GM06990 (cell line): ENCODE results near the gene MAP3K7CL.

Experiments
- DNase-seq: peaks from one replicate; pipeline ENCODE4 v3.0.0-alpha.2; 2011; ENCODE audit not compliant: insufficient read length; ENCODE audit errors: extremely low read depth
- H3K27me3 ChIP-seq: replicated peaks from 2 replicates; pipeline ENCODE4 v1.6.0; 2011; ENCODE audit warnings: low read length; ENCODE audit not compliant: control insufficient read depth, insufficient read depth
- H3K36me3 ChIP-seq: 2 replicates; pipeline ENCODE4 v1.5.1; 2011; ENCODE audit warnings: low read length; ENCODE audit not compliant: control insufficient read depth, insufficient read depth
- H3K4me3 ChIP-seq: replicated peaks from 2 replicates; pipeline ENCODE4 v1.5.1; 2011; ENCODE audit warnings: low read depth, mild to moderate bottlenecking, control low read depth, low read length
- CTCF ChIP-seq: IDR thresholded peaks from 2 replicates; pipeline ENCODE4 v1.5.1; 2011; ENCODE audit warnings: low read length, control low read depth, mild to moderate bottlenecking, inconsistent platforms; ENCODE audit not compliant: insufficient read depth, poor library complexity, severe bottlenecking

Gene MAP3K7CL

GRCh38 chr21:29213513-29214385, 83.3 kb downstream of the MAP3K7CL start:
- TF ChIP-seq CTCF, result no peak
- no peak overlapping the region for H3K4me3 ChIP-seq
- H3K27me3 ChIP-seq, result no peaks in the 10 kb centered on the region
- DNase-seq, result no peak
- no peaks in the 10 kb centered on the region for H3K36me3 ChIP-seq

GRCh38 chr21:29215709-29216108, 85.3 kb downstream of the MAP3K7CL start:
- DNase-seq, result no peak
- TF ChIP-seq CTCF, result no peak
- no peaks in the 10 kb centered on the region for H3K27me3 ChIP-seq
- H3K4me3 ChIP-seq, result no peak overlapping the region
- H3K36me3 ChIP-seq, result no peaks in the 10 kb centered on the region

GRCh38 chr21:29217818-29218291, 87.4 kb downstream of the MAP3K7CL start:
- H3K4me3 ChIP-seq, result no peak overlapping the region
- TF ChIP-seq CTCF, result no peak
- no peak for DNase-seq
- no peaks in the 10 kb centered on the region for H3K36me3 ChIP-seq
- no peaks in the 10 kb centered on the region for H3K27me3 ChIP-seq

GRCh38 chr21:29218749-29219148, 88.3 kb downstream of the MAP3K7CL start:
- no peaks in the 10 kb centered on the region for H3K27me3 ChIP-seq
- no peak for DNase-seq
- H3K4me3 ChIP-seq, result no peak overlapping the region
- no peaks in the 10 kb centered on the region for H3K36me3 ChIP-seq
- TF ChIP-seq CTCF, result no peak

- Histone ChIP-seq H3K27me3 (no peaks in the 10 kb centered on the region), H3K4me3 (no peak overlapping the region), H3K36me3 (no peaks in the 10 kb centered on the region)
- no peak for DNase-seq
- TF ChIP-seq CTCF, result no peak
Measured at GRCh38 chr21:29219165-29219770, 88.8 kb downstream of the MAP3K7CL start.
